GM19240 (cell line): ENCODE measurements around the gene HOXB2.

Source experiments
- DNase-seq: peaks from one replicate; pipeline ENCODE4 v3.0.0; 2011; ENCODE audit warnings: low spot score; ENCODE audit not compliant: insufficient read length

HOXB2 gene

DNA sequence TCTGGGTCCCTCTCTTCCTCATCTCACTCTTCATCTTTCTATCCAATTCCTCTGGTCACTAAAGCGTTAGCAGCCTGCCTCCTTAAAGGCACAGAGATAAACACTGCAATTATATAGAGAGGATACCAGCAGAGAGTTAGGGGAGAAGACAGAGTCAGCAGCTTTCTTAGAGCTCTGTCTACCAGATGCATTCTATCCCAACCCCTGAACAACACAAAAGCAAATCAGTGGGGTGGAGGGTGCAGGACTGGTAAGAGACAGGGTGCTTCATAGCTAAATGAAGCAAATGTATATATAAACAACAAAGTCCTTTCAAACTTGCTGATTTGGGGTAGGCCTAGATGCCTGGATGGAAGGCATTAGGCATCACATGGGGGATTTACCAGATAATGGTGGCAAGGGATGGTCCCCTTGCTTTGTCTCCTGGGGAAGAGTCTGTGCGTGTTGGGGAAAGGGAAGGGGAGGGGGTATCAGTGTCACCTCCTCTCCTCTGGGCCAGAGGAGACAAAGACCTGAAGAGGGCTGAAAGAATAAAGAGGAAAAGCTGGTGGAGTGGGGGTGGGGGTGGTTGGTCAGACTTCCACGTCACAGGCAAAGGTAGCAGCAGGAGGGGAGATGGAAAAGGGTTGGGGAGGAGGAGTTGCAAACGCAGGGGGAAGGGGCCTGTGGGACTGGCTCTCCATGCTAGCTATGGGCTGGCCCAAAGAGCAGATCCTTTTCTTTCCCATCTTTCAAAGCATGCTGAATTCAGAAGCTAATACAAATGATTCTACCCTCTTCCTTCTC lies 21.2 kb upstream of the HOXB2 start:
- no peak for DNase-seq

DNA sequence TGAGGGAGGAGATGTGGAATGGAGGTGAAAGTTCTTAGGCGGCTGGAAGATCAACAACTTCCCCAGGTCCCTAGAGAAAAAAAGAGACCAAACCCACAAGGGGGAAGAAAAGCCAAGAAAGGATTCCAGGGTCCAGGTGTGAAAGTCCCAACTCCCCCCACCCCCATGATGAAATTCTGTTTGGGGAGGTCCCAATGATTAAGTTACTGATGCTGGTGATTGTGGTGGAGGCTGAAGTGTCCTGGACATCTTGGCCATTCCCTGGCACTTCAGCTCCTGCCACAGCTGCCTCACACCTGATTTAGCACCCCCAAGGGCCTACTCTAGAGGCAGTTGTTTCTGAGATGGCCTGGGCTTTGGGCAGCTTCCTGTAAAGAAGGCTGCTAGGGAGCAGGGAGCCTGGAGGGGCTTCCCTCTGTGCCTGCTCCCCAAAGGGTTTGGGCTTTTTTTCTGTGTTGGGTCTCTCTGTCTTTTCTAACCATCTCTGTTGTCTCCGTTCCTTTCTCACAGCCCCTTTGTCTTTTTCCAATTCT lies 20.2 kb upstream of the HOXB2 start:
- no peak for DNase-seq

DNA sequence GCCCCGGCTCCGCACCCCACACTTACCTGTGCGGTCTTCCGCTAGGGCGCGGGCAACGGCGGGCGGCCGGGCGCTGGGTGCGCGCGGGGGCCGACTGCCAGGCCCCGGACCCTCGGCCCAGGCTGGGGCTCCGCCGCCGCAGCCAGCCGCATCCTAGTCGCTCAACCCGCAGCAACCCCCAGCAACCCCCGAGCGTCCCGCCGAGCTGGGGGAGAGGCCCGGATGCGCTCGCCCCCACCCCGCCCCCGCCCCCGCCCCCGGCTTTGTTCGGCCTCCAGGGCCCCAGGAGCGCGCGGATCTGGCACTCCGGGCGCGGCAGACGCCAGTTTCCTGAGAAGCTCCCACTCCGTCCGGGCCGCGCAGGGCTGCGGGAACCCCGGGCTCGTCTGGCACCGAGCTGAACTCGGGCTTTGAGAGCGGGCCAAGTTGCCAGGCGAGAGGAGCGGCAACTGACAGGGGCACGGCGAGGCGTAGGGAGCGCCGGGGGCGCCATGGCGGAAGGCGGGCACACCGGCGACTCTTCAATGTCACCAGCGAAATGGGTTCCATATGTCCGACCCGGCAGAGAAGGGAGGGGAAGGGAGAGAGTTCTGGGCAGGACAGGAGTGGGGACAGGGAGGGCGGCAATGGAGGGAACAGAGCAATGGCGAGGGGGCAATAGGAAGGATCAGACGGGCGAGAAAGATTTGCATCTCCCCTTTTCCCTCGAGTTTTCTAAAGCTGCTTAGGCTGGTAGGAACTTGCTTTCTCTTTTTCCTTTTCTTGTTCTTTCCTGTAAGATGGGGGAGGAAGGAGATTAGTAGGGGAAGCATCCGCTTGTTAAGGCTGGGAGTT lies 19.5 kb upstream of the HOXB2 start:
- no peak for DNase-seq

DNA sequence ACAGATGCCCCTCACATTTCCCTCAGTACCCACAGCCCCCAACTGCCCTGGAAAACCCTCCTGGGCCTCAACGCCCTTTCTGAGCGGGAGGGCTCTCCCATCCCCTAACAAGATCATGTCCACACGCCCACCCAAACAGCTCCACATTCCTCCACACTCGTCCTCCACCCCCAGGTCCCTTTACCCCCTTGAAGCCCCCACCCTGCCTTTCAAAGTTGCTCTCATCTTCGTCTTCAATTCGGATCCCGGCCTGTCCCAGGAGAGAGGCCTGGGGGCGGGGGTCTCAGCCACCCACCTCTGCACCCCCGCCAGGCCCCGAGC lies 18.9 kb upstream of the HOXB2 start:
- no peak for DNase-seq

DNA sequence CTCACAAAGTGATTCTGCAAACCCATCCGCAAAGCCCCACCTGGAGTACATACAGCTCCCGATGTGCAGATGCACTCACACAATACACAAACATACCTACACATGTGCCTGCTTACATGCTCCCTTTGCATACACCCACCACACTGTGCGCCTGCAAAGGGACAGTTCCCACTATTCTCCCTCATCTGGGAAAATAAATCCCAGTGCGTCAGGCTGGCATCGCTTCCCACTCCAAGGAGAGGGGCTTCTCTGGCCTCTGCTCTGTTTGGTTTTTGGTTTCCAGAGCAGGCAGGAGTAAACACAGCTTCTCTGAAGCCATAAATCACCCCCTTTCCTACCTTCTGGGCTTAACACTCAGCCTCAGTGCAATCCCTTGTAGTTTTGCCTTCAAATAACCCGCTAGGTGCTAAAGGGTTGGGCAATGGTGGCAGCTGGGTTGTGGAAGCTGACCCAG lies 18.5 kb upstream of the HOXB2 start:
- DNase-seq: no peak

DNA sequence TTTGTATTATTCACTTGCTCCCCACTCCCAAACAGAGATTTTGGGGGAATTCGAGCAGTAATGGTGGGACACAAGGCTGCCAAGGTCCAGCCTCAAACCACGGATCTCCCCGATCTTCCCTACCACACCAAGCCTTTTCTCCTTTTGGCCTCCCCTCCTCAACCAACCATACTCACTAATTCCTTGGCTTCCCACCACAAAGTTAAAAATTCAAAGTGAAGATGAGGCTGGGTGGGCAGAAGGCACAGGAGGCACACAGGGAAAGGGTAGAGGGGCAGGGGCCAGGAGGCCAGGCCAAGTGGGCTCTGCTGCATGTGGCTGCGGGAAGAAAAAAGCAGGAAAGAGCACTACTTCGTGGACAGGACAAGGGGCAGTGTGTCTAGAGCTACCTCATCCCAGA lies 18.0 kb upstream of the HOXB2 start:
- DNase-seq: no peak

DNA sequence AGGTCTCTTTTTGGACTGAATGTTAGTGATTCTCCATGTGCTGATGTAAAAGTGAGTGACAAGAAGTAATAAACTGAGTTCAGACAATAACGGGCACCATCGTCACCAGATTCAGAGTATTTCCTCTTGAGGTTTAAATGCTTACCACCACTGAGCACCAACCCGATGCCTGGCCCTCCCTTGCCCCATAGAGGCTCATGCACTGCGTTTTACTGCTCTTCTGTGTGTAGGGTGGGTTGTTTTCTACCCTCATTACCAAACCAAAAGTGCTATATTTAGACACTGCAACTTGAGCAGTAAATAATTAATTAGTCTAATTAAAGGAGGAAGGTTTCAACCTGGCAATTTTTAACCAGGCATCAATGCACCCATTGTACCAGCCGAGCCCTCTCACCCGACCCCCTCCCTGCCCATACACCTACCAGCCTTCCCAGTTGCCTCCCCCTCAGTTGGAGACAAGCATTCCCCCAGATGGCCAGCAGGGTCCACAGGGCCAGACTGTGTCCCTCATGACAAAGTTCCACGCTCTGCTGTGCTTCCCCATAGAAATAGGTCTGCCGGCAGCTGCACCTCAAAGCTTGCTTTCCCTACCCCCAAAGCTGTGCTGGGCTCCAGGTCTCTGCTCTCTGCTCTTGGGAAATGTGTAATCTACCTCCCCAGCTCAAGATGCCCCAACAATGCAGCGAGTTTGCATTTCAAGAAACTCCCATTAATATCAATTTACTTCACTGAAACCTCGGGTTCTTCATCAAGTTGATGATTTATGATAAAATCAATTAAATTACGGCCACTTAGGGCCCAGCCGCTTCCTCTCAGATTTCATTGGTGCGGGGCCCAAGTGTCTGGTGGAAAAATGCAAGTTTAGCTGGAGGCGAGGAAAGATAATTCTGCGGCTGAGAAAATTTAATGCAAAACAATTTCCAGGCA lies 17.2 kb upstream of the HOXB2 start:
- no peak for DNase-seq

DNA sequence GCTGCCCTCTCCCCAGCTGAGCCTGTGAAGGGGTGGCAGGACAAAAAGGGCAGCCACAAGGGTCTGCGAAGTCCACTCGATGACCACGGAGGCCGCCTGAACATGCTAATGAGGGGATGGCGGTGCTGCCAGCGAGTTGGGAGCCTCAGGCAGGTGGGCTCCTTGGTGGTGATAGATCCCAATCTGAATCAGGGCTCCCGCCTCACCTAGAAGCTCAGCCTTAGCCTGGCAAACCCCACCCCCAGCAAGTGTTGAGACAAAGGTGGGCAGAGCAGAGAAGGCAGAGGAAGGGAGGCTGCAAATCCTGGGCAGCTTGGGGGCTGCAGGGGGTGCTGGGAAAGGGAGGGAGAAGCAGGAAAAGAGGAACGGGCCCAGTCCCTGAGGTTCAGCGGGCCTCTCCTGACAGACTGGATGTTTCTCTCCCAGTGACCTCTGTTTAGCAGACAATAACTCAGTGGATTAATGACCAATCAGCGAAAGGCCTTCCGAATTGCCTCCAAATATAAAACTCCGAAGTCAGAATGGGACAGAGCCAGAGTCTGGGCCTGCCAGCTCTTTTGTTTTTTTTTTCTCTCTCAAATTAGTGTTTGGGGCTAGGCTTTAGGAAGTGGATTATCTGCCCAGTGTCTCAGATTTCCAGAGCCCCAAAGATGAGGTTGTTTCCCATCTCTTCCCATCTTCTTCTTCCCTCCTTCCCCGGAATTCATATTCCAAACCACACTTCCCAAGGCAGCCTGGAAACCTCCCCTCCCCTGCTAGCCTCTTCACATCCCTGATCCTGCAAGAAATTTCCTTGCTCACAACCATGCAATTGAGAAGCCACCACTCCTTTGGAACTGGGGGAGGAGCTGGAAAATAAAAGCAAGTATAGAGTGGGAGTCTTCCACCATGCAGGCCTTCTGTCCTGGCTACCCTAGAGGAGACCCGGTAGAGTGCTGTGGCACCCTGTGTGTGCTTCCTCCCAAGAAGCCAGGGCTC lies 15.2 kb upstream of the HOXB2 start:
- DNase-seq: no peak

DNA sequence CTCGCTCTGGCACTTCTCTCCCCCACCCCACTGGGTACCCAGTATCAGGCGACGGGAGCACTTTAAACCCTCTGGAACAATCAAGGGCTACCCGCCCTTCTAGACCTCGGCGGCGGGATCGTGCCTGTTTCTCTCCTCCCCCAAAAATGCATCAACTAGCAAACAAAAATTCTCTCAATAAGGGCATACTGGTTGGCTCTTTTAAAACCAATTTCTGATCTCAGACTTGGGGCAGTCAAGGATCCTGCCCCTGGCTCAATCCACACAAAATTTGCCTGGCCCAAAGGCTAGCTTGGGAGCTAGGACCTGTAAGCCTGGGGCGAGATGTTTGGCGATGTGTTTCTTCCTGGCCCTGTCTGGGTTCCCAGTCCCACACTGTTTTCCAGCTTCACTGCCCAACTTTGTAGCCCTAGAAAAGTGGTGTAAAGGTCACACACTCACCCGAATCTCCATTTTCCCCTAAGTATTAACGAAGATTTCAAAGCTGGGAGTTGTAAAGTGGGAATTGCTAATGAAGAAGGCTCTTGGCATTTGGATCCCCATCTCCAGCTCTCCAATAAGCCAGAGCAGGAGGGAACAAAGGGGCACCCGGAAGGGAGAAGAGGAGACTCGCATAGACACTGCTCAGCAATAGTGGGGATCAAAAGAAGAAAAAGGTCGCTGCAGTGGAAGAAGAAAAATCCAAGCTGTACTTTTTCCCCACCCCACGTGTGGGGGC lies 14.4 kb upstream of the HOXB2 start:
- DNase-seq: no peak

DNA sequence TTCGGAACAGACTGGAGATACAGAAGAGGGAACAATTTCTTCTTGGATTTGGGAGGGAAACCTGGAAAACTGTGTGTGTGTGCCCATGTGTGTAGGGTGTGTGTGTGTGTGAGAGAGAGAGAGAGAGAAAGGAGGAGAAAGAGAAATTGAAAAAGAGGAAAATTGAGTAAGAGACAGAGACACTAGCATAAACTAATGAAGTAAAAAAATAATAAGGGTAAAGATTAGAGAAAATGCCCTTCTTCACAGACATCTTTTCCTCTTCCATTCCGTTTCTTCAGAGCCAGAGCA lies 13.9 kb upstream of the HOXB2 start:
- DNase-seq: no peak

DNA sequence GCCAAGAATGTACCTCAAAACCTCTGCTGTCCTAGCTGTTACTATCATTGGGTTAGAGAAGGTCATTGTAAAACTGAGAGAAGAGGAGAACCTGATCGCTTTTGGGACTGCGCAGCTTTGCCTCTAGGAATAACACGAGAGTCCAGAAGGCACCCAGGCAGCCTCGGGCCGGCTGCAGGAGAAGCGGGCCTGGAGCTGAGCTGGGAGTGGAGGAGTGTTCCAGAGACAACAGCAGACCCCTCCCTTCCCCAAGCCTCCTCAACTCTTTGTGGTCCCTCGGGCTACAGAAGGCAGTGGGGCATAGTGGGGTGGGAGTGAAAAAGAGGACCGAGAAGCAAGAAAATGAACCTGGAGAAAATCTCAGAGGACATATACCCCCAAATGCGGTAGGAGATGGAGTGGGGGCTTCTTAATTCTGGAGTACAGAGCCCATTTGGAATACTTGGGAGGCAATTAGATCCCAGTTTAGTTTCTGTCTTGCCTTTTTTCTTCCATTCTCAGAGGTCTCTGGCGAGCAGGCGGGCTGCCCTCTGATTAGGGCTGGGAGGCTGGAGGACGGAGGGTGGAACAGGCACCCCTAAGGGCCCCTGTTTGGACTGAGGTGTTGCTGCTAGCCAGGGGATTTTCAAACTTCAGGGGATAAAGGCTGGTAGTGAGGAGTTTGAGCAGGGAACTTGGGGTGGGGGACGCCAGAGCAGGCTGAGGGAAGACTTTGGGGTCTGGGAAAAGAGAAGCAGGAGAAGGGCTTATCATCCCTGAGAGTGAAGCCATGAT lies 13.3 kb upstream of the HOXB2 start:
- no peak for DNase-seq

DNA sequence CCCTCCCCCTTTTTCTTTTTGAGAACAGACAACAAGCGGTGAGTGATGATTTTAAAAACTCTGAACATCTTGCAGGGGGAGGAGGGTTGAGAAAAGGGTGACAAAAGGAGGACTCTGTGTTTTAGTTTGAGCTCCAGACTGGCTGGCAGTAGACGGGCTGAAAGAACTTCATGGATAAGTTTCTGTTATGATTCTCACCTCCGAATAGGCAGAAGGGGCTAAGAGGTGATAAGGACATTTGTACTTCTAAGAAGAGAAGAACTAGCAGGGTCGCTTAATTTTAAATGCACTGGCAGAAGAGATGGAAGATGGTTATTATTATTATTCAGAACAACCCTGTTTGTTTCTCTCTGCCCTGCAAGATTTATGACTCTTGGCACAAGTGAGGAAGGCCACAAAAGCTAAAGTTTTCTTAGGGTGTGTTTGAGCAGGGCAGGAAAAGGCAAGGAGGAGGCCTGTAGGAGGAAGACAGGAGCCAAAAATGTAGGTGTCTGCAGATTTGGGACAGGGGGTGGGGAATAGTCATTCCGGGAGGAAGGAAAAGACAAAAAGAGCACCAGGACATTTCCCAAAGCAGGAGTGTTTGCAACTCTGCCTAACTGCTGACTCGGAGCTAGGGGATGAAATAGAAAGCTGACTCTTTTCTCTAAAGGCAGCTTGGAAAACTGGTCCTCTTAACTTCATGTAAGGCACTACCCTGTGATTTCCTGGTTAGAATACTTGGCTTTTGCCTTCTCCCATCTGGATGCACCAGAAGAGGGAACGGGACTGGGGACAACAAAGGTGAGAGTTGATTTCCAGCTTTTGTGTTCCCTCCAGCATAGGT lies 11.9 kb upstream of the HOXB2 start:
- no peak for DNase-seq

DNA sequence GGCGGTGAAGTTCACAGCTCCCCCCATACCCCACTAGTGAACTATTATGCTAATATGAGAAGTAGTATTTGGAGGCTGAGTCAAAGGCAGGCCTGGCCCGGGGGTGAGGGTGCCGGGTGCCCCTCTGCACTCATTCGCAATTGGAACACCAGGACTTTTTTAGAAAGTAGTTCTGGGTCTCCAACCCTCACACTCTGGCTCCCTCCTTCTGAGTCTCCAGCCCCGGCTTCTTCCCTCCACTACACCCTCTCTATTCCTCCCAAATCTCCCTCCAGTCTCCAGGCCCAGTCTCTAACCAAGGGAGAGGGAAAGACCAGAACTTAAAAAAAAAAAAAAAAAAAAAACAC lies 11.3 kb upstream of the HOXB2 start:
- DNase-seq: no peak

DNA sequence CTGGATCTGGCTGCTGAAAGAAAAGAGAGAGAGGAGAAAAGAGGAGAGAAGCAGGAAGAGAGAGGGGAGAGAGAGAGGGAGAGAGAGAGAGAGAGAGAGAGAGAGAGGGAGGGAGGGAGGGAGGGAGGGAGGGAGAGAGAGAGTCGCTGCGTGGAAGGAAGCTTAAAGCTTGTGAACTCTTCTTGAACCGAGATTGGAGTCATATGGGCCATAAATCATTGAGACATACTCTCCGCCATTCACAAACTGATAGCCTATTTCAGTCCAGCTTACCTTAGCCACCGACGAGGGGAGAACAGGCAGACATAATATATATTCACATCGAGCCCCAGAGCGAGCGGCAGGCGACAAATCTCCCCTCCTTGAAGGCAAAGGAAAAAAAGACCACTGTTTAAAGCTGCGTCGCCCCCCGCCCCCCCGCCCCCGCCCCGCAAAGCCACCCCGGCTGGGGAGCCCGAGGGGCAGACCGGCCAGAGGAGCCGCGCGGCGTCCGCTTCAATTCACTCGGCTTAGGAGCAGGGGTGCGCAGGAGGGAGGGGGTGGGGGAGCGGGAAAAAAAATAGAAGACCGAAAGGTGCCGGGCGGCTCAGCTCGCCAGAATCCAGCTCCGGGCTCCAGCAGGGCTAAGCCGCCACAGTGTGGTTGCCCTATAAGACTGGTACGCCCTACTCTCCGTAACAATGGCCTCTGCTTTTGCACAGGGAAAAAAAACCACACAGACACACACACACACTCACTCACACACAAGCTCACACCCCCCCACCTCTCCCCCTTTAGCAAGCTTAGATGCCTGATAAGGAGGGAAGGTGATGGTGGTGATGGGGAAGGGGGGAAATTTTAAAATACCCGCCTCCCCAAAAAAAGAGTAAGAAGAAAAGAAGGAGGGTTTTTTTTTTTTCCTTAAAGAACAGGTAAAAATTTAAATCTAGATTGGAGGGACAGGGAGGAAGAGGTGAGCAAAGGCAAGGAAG lies 10.6 kb upstream of the HOXB2 start:
- no peak for DNase-seq

DNA sequence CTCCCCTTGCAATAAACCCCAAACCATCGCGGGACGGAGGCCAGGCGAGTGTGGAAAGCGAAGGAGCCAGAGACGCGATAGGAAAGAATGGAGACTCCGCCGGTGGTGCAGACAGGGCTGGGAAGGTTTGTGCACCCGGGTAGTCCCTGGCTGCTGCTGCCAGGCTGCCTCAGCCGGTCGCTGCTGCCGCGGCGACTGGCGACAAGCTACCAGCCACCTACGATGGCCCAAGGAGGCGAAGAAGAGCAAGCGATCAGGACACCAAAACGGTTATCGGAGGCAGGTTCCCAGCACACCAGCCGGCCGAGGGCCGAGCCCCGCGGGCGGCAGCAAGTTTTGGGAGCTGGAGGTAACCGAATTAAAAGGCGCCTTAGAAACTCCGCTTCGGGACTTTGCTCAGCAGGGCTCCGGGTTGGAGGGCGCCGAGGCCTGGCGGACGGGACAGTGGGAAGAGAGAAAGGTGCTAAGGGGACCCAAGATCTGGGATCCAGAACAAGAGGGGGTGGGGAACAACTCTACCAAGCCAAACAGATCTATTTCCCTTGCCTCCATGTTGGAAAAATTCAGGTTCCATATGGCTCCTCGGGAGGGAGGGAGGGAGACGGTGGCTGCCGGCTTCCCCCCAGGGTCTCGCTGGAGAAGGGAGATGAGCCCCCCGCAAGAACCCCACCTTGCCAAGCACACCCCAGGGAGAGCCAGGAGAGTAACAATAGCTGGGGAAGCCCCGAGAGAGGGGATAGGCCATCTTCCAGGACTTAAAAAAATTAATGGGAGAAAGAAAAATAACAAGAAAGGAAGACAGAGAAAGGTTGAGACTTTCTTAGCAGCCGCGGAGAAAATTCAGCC lies 9.7 kb upstream of the HOXB2 start:
- DNase-seq: no peak

DNA sequence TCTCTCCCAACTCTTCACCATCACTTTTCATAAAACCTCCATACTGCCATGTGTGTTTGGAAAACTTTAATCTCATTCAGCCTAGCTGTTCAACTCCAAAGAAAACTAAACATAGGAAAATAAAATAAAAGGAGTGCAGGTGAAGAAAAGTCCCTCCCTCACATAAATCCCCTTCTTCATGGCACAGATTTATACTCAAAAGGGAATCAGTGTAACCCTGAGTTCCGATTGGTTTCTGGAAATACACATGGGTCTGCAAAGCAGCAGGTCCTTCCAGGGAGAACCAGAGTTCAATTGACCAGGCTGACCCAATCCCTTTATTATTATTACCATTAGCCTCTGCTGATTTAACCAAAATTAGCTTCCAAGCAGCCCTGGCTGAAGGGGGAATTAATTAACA lies 8.9 kb upstream of the HOXB2 start:
- no peak for DNase-seq
